ENCODE results near the gene MLC1. TPM values are rescaled to one million over a fixed set of nuclear protein-coding genes. Genes with fewer than 3 reads are reported as not detected.

The MLC1 gene
- total RNA-seq, 1 donor: under 0.01 TPM

DNA sequence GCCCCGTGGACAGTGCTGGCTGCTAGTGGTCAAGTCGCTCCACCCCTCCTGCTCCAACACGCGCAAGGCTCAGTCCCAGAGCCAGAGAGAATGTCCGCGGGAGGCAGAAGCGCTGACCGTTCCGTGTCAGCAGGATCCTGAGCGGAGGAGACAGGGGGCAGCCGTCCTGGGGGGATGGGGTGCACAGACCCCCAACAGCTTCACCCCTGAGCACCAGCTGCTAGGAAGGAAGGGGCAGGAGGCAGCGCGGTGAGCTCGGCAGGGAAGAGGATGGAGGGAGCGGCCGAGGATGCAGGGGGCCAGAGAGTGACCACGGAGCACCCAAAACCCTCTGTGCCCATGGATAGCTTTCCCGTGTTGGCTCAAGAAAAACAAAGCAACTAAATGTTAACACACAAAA, 20.8 kb downstream of the MLC1 start:
- DNase-seq (ENCODE audit: low read depth): no peak
- TF ChIP-seq, protein P1, sequence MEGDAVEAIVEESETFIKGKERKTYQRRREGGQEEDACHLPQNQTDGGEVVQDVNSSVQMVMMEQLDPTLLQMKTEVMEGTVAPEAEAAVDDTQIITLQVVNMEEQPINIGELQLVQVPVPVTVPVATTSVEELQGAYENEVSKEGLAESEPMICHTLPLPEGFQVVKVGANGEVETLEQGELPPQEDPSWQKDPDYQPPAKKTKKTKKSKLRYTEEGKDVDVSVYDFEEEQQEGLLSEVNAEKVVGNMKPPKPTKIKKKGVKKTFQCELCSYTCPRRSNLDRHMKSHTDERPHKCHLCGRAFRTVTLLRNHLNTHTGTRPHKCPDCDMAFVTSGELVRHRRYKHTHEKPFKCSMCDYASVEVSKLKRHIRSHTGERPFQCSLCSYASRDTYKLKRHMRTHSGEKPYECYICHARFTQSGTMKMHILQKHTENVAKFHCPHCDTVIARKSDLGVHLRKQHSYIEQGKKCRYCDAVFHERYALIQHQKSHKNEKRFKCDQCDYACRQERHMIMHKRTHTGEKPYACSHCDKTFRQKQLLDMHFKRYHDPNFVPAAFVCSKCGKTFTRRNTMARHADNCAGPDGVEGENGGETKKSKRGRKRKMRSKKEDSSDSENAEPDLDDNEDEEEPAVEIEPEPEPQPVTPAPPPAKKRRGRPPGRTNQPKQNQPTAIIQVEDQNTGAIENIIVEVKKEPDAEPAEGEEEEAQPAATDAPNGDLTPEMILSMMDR (IDR thresholded peaks at IDR 0.05; ENCODE audit: insufficient read depth, low read depth, low read length): no peak
- no peak overlapping the region for H3K4me3 ChIP-seq (ENCODE audit: low read depth, low read length)

DNA sequence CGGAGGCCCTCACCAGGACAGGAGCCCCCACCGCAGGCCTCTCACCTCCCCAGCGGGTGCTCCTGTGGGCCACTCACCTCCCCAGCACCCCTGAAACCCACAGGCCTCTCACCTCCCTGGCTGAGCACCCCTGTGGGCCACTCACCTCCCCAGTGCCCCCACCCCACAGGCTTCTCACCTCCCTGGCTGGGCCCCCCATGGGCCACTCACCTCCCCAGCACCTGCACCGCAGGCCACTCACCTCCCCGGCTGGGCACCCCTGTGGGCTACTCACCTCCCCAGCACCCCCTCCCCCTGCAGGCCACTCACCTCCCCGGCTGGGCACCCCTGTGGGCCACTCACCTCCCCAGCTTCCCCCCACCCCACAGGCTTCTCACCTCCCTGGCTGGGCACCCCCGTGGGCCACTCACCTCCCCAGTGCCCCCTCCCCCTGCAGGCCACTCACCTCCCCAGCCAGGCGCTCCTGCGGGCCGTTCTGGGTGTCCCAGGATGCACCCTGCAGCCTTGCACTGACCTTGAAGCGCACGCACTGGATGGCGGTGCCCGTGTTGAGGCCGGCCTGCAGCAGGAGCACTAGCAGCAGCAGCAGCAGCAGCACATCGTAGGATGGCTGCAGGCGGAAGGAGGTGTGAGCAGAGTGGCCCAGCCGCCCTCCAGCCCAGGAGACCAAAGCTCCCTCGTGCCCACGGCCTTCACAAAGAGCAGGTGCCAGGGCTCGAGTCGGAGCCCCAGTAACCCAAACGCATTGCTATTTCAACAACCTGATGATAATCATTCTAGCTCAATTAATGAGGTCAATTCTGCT, 21.4 kb downstream of the MLC1 start:
- DNase-seq (ENCODE audit: low read depth): no peak
- H3K4me3 ChIP-seq (ENCODE audit: low read depth, low read length): no peak overlapping the region
- TF ChIP-seq, protein P1 (IDR thresholded peaks at IDR 0.05; ENCODE audit: insufficient read depth, low read depth, low read length): no peak

DNA sequence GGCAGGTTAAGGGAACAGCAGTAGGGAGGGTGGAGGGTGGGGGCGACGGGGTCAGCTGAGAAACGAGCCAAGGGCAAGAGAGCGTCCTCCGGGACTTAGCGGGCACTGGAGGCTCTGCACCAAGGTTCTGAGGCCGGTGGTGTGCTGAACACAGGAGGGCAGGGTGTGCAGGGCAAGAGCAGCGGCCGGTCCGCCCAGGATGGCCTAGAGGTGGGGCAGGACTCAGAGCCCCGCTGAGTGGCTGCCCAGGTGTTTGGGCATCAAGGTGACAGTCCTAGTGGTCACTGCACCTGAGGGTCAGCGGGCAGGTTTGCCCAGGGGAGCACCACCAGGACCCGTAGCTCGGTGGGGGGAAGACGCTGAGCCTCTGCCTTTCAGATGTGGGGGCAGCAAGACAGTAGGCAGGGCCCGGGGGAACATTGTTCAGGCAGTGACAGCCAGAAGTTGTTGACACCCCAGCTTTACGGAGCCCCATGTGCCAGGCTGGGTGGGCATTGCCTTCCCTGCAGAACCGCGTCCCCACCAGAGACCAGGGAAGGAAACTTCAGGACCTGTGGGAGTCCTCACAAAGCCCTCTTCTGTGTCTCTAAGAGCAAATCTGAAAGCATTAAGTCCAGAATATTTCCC, 22.6 kb downstream of the MLC1 start:
- H3K4me3 ChIP-seq (ENCODE audit: low read depth, low read length): no peak overlapping the region
- DNase-seq (ENCODE audit: low read depth): no peak
- TF ChIP-seq, protein P1 (IDR thresholded peaks at IDR 0.05; ENCODE audit: insufficient read depth, low read depth, low read length): no peak

DNA sequence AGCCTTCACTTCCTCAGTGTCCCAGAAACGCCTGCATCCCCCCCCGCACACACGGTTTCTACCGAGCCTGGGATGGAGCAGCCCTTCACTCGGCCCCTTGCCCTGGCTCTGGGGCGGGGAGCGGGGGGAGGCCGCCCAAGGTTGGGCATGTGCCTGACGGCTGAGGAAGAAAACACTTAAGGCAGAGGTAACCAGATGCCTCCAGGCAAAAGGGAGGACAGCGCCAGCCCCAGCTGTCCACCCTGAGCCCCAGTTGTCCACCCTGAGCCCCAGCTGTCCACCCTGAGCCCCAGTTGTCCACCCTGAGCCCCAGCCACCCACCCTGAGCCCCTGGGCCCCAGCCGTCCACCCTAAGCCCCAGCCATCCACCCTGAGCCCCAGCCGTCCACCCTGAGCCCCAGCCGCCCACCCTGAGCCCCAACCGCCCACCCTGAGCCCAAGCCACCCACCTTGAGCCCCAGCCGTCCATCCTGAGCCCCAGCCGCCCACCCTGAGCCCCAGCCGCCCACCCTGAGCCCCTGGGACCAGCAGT, 23.3 kb downstream of the MLC1 start:
- no peak for DNase-seq (ENCODE audit: low read depth)
- TF ChIP-seq, protein P1 (IDR thresholded peaks at IDR 0.05; ENCODE audit: insufficient read depth, low read depth, low read length): no peak
- H3K4me3 ChIP-seq (ENCODE audit: low read depth, low read length): no peak overlapping the region

DNA sequence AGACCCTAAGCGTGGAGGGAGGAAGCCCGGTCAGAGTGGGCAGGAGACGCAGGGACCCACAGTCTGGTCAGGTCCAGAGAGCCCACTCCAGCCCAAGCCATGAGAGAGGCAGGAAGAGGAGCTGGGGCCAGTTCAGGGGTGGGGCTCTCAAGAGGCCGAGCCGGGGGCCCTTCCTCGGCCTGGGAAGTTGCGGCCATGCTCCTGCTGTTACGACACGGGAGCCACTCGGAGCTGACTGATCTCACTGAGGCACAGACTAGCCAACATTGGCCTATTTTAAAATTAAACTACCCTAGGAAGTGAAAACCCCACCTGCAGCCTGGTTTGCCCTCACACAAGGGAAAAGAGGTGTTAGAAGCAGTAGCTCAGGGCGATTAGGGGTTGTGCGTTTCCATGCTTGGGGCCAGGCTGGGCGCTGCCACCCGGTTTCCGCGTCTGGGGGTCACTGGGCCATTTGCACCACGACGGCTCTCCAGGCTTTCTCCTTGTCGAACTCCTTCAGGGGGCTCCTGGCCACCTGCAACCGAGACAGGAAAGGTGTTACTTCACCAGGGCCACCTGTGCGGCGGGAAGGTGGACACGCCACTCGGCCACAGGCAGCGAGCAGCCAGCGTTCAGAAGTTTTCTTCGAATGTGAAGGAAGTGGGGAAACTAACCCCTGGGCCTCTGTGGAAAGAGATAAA, 23.9 kb downstream of the MLC1 start:
- TF ChIP-seq, protein P1 (IDR thresholded peaks at IDR 0.05; ENCODE audit: insufficient read depth, low read depth, low read length): no peak
- no peak overlapping the region for H3K4me3 ChIP-seq (ENCODE audit: low read depth, low read length)

DNA sequence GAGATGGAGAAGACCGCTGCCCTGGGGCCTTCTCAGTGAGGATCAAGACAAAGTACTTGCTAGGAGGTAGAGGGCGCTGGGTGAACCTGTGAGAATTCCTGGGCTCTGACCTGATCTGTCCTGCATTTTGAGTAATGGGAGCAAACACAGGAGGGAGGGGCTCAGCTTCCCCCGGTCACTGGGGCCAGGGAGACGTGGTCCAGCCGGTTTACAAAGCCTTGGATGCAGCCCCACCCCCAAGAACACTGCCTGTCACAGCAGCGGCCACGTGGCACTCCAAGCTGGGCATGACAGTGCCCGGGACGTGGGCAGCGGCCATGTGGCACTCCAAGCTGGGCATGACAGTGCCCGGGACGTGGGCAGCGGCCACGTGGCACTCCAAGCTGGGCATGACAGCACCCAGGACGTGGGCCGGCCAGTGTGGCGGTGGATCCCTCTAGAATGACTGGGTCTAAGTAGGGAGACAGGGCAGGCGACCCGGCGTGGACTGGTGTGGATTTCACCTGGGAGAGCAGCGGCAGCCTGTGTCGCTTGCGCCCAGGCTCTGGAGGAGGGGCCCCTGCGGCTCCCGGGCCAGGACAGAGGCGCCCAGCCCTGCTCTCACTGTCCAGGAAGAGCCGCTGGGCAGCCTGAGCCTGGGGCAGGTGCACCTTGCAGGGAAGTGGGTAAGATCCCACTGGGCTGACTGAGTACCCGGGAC, 24.6 kb downstream of the MLC1 start:
- TF ChIP-seq, protein P1 (IDR thresholded peaks at IDR 0.05; ENCODE audit: insufficient read depth, low read depth, low read length): no peak
- H3K4me3 ChIP-seq (ENCODE audit: low read depth, low read length): no peak overlapping the region
- no peak for DNase-seq (ENCODE audit: low read depth)

More for the DNA sequence above, 23.9 kb downstream of the MLC1 start:
- no peak for DNase-seq (ENCODE audit: low read depth)
